ENCODE measurements around the gene ZFP36L1.

The ZFP36L1 gene

GRCh38 chr14:68770553-68771286, 22.1 kb downstream of the ZFP36L1 start:
- Histone ChIP-seq H3K4me3 (ENCODE audit: low read depth, low read length, poor library complexity, severe bottlenecking) (no peak overlapping the region), H4K20me1 (ENCODE audit: insufficient read depth, low read length) (no peaks in the 10 kb centered on the region), H3K27me3 (ENCODE audit: insufficient read depth, low read length) (peaks cover 4% of the 10 kb centered on the region), H2AFZ (ENCODE audit: low read length) (no peak overlapping the region), H3K79me2 (ENCODE audit: insufficient read depth, low read length) (no peaks in the 10 kb centered on the region), H3K36me3 (ENCODE audit: insufficient read depth, low read length) (no peaks in the 10 kb centered on the region), H3K27ac (ENCODE audit: low read depth, low read length, poor library complexity, severe bottlenecking) (no peak overlapping the region), H3F3A (ENCODE audit: insufficient read depth, low read length) (no peaks in the 10 kb centered on the region), H3K4me2 (ENCODE audit: low read length) (no peak overlapping the region), H3K9me3 (ENCODE audit: low read length) (no peaks in the 10 kb centered on the region), H3K4me1 (ENCODE audit: insufficient read depth, low read length, severe bottlenecking) (no peaks in the 10 kb centered on the region), H3K9me2 (ENCODE audit: low read depth, low read length) (no peaks in the 10 kb centered on the region), H3K9ac (ENCODE audit: low read length) (no peak overlapping the region)
- no peak for TF ChIP-seq CTCF (IDR thresholded peaks at IDR 0.05; ENCODE audit: low read length)
- TF ChIP-seq EZH2 (IDR thresholded peaks at IDR 0.05; ENCODE audit: borderline replicate concordance, low read length): no peak

- Histone ChIP-seq H3K36me3 (ENCODE audit: insufficient read depth, low read length) (no peaks in the 10 kb centered on the region), H3K9me3 (ENCODE audit: low read length) (no peaks in the 10 kb centered on the region), H3K9me2 (ENCODE audit: low read depth, low read length) (no peaks in the 10 kb centered on the region), H3K4me2 (ENCODE audit: low read length) (no peak overlapping the region), H3K4me1 (ENCODE audit: insufficient read depth, low read length, severe bottlenecking) (no peaks in the 10 kb centered on the region), H4K20me1 (ENCODE audit: insufficient read depth, low read length) (no peaks in the 10 kb centered on the region), H3K9ac (ENCODE audit: low read length) (no peak overlapping the region), H2AFZ (ENCODE audit: low read length) (no peak overlapping the region), H3K79me2 (ENCODE audit: insufficient read depth, low read length) (no peaks in the 10 kb centered on the region), H3K27me3 (ENCODE audit: insufficient read depth, low read length) (peaks cover 4% of the 10 kb centered on the region), H3F3A (ENCODE audit: insufficient read depth, low read length) (no peaks in the 10 kb centered on the region), H3K27ac (ENCODE audit: low read depth, low read length, poor library complexity, severe bottlenecking) (no peak overlapping the region), H3K4me3 (ENCODE audit: low read depth, low read length, poor library complexity, severe bottlenecking) (no peak overlapping the region)
- no peak for TF ChIP-seq EZH2 (IDR thresholded peaks at IDR 0.05; ENCODE audit: borderline replicate concordance, low read length)
- no peak for TF ChIP-seq CTCF (IDR thresholded peaks at IDR 0.05; ENCODE audit: low read length)
Observed at GRCh38 chr14:68770051-68770450, 22.8 kb downstream of the ZFP36L1 start.

- Histone ChIP-seq H3K27ac (ENCODE audit: low read depth, low read length, poor library complexity, severe bottlenecking) (no peak overlapping the region), H3K4me3 (ENCODE audit: low read depth, low read length, poor library complexity, severe bottlenecking) (no peak overlapping the region), H3K9me3 (ENCODE audit: low read length) (no peaks in the 10 kb centered on the region), H3K4me1 (ENCODE audit: insufficient read depth, low read length, severe bottlenecking) (no peaks in the 10 kb centered on the region), H4K20me1 (ENCODE audit: insufficient read depth, low read length) (no peaks in the 10 kb centered on the region), H3F3A (ENCODE audit: insufficient read depth, low read length) (no peaks in the 10 kb centered on the region), H3K9ac (ENCODE audit: low read length) (no peak overlapping the region), H2AFZ (ENCODE audit: low read length) (no peak overlapping the region), H3K36me3 (ENCODE audit: insufficient read depth, low read length) (no peaks in the 10 kb centered on the region), H3K9me2 (ENCODE audit: low read depth, low read length) (no peaks in the 10 kb centered on the region), H3K27me3 (ENCODE audit: insufficient read depth, low read length) (peaks cover 8% of the 10 kb centered on the region), H3K4me2 (ENCODE audit: low read length) (no peak overlapping the region), H3K79me2 (ENCODE audit: insufficient read depth, low read length) (no peaks in the 10 kb centered on the region)
- TF ChIP-seq EZH2 (IDR thresholded peaks at IDR 0.05; ENCODE audit: borderline replicate concordance, low read length) (no peak), CTCF (IDR thresholded peaks at IDR 0.05; ENCODE audit: low read length) (no peak)
Observed at GRCh38 chr14:68768316-68768715, 24.6 kb downstream of the ZFP36L1 start.

All from OCI-LY1 (cell line).